ENCODE results near the gene PCBP3.

PCBP3 gene

DNA sequence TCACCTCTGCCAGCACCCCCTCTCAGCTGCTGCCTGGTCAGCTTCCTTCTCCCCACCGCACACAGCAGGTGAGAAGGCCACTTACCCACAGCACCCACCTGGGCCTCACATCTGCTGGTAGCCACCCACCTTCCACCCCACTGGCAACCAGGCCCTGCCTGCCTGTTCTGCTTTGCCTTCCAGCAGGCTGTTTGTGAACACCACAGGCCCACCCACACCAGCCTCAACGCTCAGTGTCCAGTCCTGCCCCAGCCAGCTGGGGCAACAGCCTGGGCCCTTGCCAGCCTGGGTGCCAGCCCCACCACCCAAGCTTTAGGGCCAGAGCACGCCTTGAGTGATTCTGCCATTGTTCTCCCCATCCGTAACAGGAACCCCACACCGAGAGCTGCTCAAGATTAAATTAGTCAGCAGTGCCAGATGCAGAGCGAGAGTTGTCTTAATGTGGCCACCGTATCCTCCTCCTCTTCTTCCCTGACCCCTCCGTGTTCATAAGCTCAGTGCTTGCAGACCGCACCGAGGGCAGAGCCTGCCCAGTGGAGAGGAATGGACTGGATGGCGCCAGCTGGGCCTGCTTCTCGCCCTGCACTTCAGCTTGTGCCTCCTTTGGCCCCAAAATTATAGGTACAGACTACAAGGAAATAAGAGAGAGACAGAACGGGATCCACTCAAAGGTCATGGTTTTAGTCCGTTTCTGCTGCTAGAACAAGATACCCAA is 217.8 kb downstream of the PCBP3 start:
- H3K27ac ChIP-seq (ENCODE audit: low read length): no peak overlapping the region
- no peaks in the 10 kb centered on the region for H3K27me3 ChIP-seq (ENCODE audit: control insufficient read depth, insufficient read depth, low read length)
- H3K36me3 ChIP-seq (ENCODE audit: control insufficient read depth, insufficient read depth, low read length): no peaks in the 10 kb centered on the region
- no peak overlapping the region for H3K4me3 ChIP-seq (ENCODE audit: low read length)
- DNase-seq (ENCODE audit: low read depth, low spot score): no peak
- 0 out of 2 replicates have a peak, but pooled peaks cover 1% of the 10 kb centered on the region for H3K4me1 ChIP-seq (ENCODE audit: control insufficient read depth, insufficient read depth, low read length)
- H3K9me3 ChIP-seq (ENCODE audit: control insufficient read depth, insufficient read depth, low read length): no peaks in the 10 kb centered on the region
- no CpG with 5 or more reads among the region's 14 CpGs for WGBS (ENCODE audit: insufficient coverage, insufficient read length)

DNA sequence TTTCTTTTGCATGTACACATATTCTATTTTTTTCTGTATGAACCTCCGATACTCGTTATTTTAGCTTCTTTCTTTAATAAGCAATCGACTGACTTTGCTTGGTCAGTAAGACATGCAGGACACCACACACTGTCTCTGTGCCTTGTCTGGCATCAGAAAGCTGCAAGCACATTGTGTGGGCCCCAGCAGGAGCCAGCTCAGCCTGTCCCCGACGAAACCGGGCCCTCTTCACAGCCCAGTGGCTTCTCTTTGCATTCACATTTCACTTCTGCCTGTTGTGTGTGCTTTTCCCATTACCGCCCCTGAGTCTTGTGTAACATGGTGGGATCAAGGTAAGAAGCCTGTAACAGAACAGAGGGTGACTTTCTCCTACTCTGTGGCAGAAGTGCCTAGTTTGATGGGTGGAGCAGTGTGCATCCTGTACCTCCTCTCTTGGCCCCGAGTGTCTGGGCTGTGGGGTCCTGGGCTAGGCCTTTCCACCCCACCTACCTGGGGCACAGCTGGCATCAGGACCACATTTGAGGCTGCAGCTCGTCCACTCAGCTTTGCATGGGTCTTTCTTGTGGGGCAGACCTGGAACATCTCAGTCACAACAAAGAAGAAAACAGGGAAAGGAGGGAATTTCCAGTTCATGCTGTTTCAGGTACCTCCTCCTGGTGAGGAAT is 219.2 kb downstream of the PCBP3 start:
- Histone ChIP-seq H3K4me3 (ENCODE audit: low read length) (no peak overlapping the region), H3K36me3 (ENCODE audit: control insufficient read depth, insufficient read depth, low read length) (no peaks in the 10 kb centered on the region), H3K27me3 (ENCODE audit: control insufficient read depth, insufficient read depth, low read length) (no peaks in the 10 kb centered on the region), H3K4me1 (ENCODE audit: control insufficient read depth, insufficient read depth, low read length) (no peaks in the 10 kb centered on the region), H3K27ac (ENCODE audit: low read length) (no peak overlapping the region), H3K9me3 (ENCODE audit: control insufficient read depth, insufficient read depth, low read length) (no peaks in the 10 kb centered on the region)
- DNase-seq (ENCODE audit: low read depth, low spot score): no peak
- no CpG with 5 or more reads among the region's 9 CpGs for WGBS (ENCODE audit: insufficient coverage, insufficient read length)

- no CpG with 5 or more reads among the region's 18 CpGs for WGBS (ENCODE audit: insufficient coverage, insufficient read length)
- no peaks in the 10 kb centered on the region for H3K4me1 ChIP-seq (ENCODE audit: control insufficient read depth, insufficient read depth, low read length)
Measured at GRCh38 chr21:45863267-45863666, 219.7 kb downstream of the PCBP3 start.

GRCh38 chr21:45863751-45864150 is 220.2 kb downstream of the PCBP3 start:
- no CpG with 5 or more reads among the region's 19 CpGs for WGBS (ENCODE audit: insufficient coverage, insufficient read length)
- H3K9me3 ChIP-seq (ENCODE audit: control insufficient read depth, insufficient read depth, low read length): no peaks in the 10 kb centered on the region
- DNase-seq (ENCODE audit: low read depth, low spot score): no peak
- no peaks in the 10 kb centered on the region for H3K36me3 ChIP-seq (ENCODE audit: control insufficient read depth, insufficient read depth, low read length)
- no peak overlapping the region for H3K4me3 ChIP-seq (ENCODE audit: low read length)
- H3K4me1 ChIP-seq (ENCODE audit: control insufficient read depth, insufficient read depth, low read length): no peaks in the 10 kb centered on the region
- H3K27me3 ChIP-seq (ENCODE audit: control insufficient read depth, insufficient read depth, low read length): no peaks in the 10 kb centered on the region
- H3K27ac ChIP-seq (ENCODE audit: low read length): no peak overlapping the region

More at GRCh38 chr21:45863267-45863666, 219.7 kb downstream of the PCBP3 start:
- no peak for DNase-seq (ENCODE audit: low read depth, low spot score)
- Histone ChIP-seq H3K27ac (ENCODE audit: low read length) (no peak overlapping the region), H3K36me3 (ENCODE audit: control insufficient read depth, insufficient read depth, low read length) (no peaks in the 10 kb centered on the region), H3K27me3 (ENCODE audit: control insufficient read depth, insufficient read depth, low read length) (no peaks in the 10 kb centered on the region), H3K4me3 (ENCODE audit: low read length) (no peak overlapping the region), H3K9me3 (ENCODE audit: control insufficient read depth, insufficient read depth, low read length) (no peaks in the 10 kb centered on the region)

DNA sequence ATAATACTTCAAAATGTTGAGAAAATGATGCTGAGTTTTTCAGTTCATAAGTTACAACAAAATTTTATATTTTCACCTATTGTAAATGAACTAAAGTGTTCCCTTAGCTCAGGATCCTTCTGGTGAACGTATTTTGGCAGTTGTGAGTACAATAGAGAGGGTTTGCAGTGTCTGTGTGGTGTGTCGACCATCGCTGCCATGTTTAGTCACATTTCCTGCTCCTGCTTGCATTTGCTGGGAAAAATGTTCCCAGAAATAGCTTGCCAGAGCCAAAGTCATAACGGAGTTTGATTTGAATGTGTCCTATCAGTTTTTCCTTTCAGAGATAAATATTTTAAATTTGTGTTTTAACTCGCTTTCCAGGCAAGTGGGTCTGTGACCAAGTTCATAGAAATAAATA is 220.9 kb downstream of the PCBP3 start:
- no CpG with 5 or more reads among the region's 5 CpGs for WGBS (ENCODE audit: insufficient coverage, insufficient read length)
- H3K9me3 ChIP-seq (ENCODE audit: control insufficient read depth, insufficient read depth, low read length): no peaks in the 10 kb centered on the region
- H3K27ac ChIP-seq (ENCODE audit: low read length): no peak overlapping the region
- no peak overlapping the region for H3K4me3 ChIP-seq (ENCODE audit: low read length)
- no peaks in the 10 kb centered on the region for H3K4me1 ChIP-seq (ENCODE audit: control insufficient read depth, insufficient read depth, low read length)
- H3K36me3 ChIP-seq (ENCODE audit: control insufficient read depth, insufficient read depth, low read length): no peaks in the 10 kb centered on the region
- H3K27me3 ChIP-seq (ENCODE audit: control insufficient read depth, insufficient read depth, low read length): no peaks in the 10 kb centered on the region
- DNase-seq (ENCODE audit: low read depth, low spot score): no peak

DNA sequence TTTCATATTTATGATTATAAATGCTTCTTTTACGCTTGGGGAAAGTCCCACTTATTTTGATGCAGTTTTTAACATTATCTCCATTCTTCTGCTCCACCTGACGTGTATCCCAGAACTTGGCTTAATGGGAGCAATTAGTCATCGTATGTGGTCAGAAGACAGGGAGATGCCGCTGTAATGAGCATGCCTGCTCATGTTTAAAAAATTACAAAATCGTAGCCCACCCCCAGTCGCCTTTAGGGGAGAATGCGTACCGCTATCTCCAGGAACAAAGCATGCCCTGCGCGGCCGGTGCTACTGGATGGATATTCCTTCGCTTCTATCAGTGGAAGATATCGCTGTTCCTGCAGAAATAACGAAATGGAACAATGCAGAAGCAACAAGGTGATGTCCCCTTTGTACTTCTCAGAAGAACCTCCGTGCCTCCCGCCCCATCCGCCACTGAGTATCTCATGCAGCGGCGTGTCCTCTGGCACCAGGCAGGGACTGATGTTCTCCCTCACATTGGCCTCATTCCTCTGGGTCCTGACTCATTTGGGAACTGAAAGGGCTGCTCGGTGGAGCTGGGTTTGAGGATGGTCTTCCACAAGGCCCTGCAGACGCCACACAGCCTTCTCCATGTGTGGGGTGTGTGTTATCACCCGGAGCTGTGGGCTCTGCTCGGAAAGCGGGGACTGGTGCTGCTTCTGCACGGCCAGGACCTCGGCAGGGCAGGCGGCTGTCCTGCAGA is 221.7 kb downstream of the PCBP3 start:
- Histone ChIP-seq H3K27me3 (ENCODE audit: control insufficient read depth, insufficient read depth, low read length) (no peaks in the 10 kb centered on the region), H3K27ac (ENCODE audit: low read length) (no peak overlapping the region), H3K4me3 (ENCODE audit: low read length) (no peak overlapping the region), H3K9me3 (ENCODE audit: control insufficient read depth, insufficient read depth, low read length) (no peaks in the 10 kb centered on the region), H3K36me3 (ENCODE audit: control insufficient read depth, insufficient read depth, low read length) (no peaks in the 10 kb centered on the region), H3K4me1 (ENCODE audit: control insufficient read depth, insufficient read depth, low read length) (no peaks in the 10 kb centered on the region)
- DNase-seq (ENCODE audit: low read depth, low spot score): no peak
- no CpG with 5 or more reads among the region's 27 CpGs for WGBS (ENCODE audit: insufficient coverage, insufficient read length)

DNA sequence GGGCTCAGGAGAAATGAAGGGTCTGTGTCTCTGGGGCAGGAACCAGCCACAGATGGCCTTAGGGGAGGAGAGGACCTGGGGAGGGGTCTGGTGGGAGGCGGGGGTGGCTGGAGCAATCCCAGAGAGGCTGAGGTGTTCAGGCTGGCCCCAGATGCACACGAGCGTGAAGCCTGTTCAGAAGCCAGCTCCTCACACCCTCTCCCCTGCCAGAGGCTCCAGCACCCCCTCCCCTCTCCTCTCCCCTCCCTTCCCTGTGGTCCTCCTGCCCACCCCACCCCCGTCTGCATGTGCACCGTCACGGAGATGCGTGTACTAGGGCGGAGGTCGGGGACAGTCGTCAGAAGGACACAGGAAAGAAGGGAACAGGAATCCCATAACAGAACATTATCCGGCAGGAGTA is 223.0 kb downstream of the PCBP3 start:
- Histone ChIP-seq H3K4me1 (ENCODE audit: control insufficient read depth, insufficient read depth, low read length) (no peaks in the 10 kb centered on the region), H3K36me3 (ENCODE audit: control insufficient read depth, insufficient read depth, low read length) (no peaks in the 10 kb centered on the region), H3K4me3 (ENCODE audit: low read length) (no peak overlapping the region), H3K27ac (ENCODE audit: low read length) (no peak overlapping the region), H3K27me3 (ENCODE audit: control insufficient read depth, insufficient read depth, low read length) (no peaks in the 10 kb centered on the region), H3K9me3 (ENCODE audit: control insufficient read depth, insufficient read depth, low read length) (no peaks in the 10 kb centered on the region)
- DNase-seq (ENCODE audit: low read depth, low spot score): no peak
- no CpG with 5 or more reads among the region's 11 CpGs for WGBS (ENCODE audit: insufficient coverage, insufficient read length)

- no peaks in the 10 kb centered on the region for H3K9me3 ChIP-seq (ENCODE audit: control insufficient read depth, insufficient read depth, low read length)
- WGBS (ENCODE audit: insufficient coverage, insufficient read length): no CpG with 5 or more reads among the region's 43 CpGs
- H3K27ac ChIP-seq (ENCODE audit: low read length): no peak overlapping the region
- H3K4me3 ChIP-seq (ENCODE audit: low read length): no peak overlapping the region
- no peak for DNase-seq (ENCODE audit: low read depth, low spot score)
- H3K36me3 ChIP-seq (ENCODE audit: control insufficient read depth, insufficient read depth, low read length): no peaks in the 10 kb centered on the region
- no peaks in the 10 kb centered on the region for H3K27me3 ChIP-seq (ENCODE audit: control insufficient read depth, insufficient read depth, low read length)
- no peaks in the 10 kb centered on the region for H3K4me1 ChIP-seq (ENCODE audit: control insufficient read depth, insufficient read depth, low read length)
Measured at GRCh38 chr21:45867041-45867666, 223.6 kb downstream of the PCBP3 start.

DNA sequence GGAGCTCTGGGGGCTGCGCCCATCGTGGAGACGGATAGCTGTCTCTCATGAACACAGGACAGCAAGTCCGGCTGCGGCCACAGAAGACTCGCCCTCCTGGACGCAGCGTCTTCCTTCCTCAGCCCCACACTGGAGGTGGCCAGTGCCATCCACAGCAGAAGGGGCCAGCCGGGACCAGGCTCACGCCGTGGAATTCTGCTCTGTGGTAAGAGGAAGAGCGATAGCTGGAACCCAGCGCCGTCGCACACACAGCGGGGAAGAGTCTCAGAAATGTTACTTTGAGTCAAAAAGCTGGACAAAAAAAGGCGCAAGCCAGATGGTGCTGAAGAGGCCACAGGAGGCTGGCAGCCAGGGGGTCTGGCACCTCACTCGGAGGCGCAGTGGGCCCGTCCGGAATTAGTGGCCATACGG is 224.2 kb downstream of the PCBP3 start:
- Histone ChIP-seq H3K27ac (ENCODE audit: low read length) (no peak overlapping the region), H3K4me1 (ENCODE audit: control insufficient read depth, insufficient read depth, low read length) (no peaks in the 10 kb centered on the region), H3K36me3 (ENCODE audit: control insufficient read depth, insufficient read depth, low read length) (no peaks in the 10 kb centered on the region), H3K27me3 (ENCODE audit: control insufficient read depth, insufficient read depth, low read length) (no peaks in the 10 kb centered on the region), H3K9me3 (ENCODE audit: control insufficient read depth, insufficient read depth, low read length) (no peaks in the 10 kb centered on the region), H3K4me3 (ENCODE audit: low read length) (no peak overlapping the region)
- no peak for DNase-seq (ENCODE audit: low read depth, low spot score)
- WGBS (ENCODE audit: insufficient coverage, insufficient read length): no CpG with 5 or more reads among the region's 22 CpGs

DNA sequence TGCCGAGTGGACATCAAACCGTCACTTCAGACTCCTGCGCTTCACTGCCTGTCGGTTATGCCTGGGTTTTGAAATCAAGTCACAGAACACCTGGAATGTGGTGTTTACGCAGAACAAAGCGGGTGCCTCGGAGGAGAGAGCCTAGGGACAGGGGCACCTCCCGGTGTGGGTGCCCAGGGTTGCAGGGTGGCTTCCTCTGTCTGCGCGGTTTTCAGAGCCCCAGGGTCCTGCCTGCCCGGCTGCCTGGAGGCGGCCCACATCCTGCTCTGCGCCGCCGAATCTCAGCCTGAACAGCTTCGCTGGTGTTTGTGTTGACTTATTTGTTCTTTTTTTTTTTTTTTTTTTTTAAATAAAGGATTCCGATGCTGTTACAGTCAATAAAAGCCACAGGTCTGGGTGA is 224.6 kb downstream of the PCBP3 start:
- H3K27ac ChIP-seq (ENCODE audit: low read length): no peak overlapping the region
- H3K27me3 ChIP-seq (ENCODE audit: control insufficient read depth, insufficient read depth, low read length): no peaks in the 10 kb centered on the region
- no peaks in the 10 kb centered on the region for H3K9me3 ChIP-seq (ENCODE audit: control insufficient read depth, insufficient read depth, low read length)
- H3K36me3 ChIP-seq (ENCODE audit: control insufficient read depth, insufficient read depth, low read length): no peaks in the 10 kb centered on the region
- no peak for DNase-seq (ENCODE audit: low read depth, low spot score)
- no CpG with 5 or more reads among the region's 17 CpGs for WGBS (ENCODE audit: insufficient coverage, insufficient read length)
- H3K4me1 ChIP-seq (ENCODE audit: control insufficient read depth, insufficient read depth, low read length): no peaks in the 10 kb centered on the region
- H3K4me3 ChIP-seq (ENCODE audit: low read length): no peak overlapping the region
